KG1 (cell line): ENCODE data around the gene EEPD1.
"Not testable (repeated sequence)": the region's sequence is repeated elsewhere in the genome, so short reads cannot be mapped to it uniquely, and the experiment has no call there.

Experiments used
- DNase-seq: peaks from one replicate; lab custom pipeline; 2025; lab: John Stamatoyannopoulos, UW

EEPD1 gene

DNA sequence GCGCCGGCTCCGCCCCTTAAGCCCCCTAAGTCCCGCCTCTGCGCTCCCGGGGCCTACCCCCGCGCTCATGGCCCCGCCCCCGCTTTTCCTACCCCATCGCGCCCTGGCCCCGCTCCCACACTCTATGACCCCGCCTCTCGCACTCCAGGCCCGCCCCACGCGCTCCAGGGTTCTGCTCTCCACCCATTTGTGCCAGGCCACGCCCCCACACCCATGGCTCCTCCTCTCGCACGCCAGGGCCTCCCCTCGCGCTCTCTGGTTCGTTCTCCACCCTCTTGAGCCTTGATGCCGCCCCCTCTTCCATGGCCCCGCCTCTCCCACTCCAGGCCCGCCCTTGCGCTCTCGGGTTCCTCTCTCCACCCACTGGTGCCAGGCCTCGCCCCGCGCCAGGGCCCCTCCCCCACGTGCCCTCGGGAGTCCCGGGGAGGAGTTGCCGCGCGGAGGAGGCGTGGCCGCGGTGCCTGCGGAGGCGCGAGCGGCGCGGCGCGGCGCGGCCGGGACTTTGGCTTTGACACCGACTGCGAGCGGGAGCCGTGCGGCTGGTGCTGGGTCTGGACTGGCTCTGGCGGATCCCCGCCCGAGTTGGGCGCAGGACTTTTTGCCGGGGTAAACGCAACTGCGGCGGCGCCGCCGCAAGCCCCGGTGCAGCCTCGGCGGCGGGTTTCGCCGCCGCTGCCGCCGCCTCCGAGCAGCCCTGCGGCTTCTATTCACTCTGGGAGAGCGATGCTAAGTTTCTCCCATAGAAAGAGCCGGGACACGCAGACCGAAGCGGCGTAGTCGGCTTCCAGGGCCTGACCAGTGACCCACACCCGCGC, at the start of gene EEPD1:
EEPD1 (plus strand) TSS at position 499 of the 815 bp plus-strand sequence. CDS start 1,071 bp downstream, outside the sequence.
- peak; percentile 87 for DNase-seq

DNA sequence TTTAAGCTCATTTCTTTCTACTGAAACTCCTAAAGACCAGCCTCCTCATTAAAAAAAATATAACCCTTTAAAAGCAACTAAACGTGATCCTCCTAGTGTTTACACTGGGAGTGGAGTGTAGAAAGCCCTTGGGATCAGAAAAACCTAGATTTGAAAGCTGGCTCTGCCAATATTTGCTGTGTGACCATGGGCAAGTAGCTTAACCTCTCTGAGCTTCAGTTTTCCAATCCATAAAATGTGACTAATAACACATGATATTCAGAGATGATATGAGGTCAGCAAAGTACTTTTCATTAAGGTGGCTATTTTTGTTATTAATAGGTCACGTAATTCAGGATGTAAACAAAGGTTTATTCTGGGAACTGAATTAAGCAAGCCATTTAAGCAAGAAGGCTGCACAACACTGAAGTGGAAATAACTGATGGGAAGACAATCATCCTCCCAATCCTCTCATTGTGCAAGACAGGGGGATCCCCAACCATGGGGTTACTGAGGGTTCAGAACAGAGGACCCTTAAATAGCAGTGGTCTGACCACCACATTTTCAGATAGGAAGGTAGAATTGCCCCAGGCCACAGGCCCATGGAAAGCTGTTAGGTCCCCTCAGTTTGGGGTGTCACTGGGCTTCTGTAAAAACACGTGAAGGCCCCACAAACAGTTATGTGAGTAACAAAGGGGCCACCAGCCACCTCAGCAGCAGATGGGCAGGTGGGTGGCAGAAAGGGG, 49.1 kb upstream of the EEPD1 start:
- no peak for DNase-seq

DNA sequence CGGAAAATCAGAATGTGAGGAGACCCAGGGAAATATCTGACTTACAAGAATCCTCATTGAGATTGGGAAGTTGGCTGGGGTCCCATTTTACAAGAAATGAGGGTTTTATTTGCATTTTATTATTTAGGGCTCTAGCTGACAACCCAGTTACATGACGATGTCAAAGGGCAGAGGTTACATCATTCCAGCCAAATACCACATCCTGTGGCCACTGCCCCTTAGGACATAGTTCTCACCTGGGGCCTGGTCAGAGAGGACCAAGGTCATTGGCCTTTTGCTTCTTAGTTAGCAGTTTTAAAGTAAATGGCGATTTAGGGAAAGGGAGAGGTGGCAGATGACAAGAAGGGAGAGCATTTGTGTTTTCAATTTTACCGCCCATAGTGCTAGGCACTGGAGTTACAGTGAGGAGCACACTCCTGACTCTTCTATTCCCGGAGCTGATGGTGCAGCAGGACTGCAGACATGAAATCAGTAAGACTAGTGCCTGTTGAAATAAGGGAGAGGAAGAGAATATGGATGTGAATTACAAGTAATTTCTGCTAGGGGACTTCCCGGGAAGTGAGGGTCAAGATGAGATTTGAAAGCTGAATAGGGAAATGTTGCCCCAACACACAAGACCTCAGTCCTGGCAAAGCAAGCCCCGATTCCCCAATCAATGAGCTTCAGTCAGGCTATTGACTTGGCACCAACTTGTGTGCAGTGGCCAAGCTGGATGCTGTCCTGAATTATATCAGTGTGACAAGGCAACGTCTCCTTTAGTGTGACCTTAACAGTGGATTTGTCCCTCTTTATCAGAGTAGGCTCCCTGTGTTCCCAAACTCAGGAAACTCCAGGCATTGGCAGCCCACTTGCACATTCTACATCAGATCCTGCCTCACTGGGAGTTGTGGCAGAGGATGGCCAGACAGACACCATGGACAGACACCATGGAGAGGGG, 45.8 kb upstream of the EEPD1 start:
- not testable (repeated sequence) for DNase-seq

GRCh38 chr7:36107926-36108631, 45.0 kb upstream of the EEPD1 start:
- DNase-seq: no peak

- DNase-seq: no peak
Measured at GRCh38 chr7:36109013-36109627, 43.9 kb upstream of the EEPD1 start.

DNA sequence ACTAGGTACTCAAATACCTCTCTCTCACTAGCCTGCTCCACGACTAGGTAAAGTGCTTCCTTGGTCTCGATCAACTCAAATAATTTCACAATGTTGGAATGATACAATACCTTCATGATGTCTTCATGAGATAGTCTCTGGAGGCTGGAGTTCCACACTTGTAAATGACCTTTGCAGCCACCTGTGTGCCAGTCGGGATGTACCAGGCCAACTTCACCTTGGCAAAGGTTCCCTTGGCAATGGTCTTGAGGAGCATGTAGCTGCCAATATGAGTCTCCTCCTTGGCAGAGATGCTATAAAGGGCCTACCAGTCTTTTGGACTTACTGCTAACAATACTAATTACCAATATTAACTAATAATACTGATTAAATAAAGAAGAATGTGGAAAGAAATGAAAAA, 42.5 kb upstream of the EEPD1 start:
- no peak for DNase-seq

DNA sequence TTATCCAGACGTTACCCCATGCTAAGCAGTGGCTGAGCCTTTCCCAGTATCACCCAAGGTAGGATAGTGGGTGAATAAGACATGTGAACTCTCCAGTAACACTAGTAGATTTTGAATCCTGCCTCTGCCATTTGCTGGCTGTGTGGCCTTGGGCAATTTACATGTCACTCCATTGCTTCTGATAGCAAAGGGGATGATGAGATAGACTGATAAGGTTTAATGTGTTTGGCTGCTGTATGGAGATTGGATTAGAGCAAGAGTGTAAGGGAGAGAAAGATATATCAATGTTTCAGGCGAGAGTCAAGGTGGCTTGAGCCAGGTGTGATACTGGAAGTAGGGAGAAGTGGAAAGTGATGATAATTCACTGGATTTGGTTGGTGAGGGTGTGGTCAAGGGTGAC, 40.1 kb upstream of the EEPD1 start:
- DNase-seq: no peak

- no peak for DNase-seq
Measured at GRCh38 chr7:36114355-36114754, 38.7 kb upstream of the EEPD1 start.

GRCh38 chr7:36115448-36116321, 37.4 kb upstream of the EEPD1 start:
- DNase-seq: no peak

GRCh38 chr7:36116347-36117202, 36.5 kb upstream of the EEPD1 start:
- DNase-seq: no peak

- DNase-seq: no peak
Measured at GRCh38 chr7:36117203-36117840, 35.7 kb upstream of the EEPD1 start.

GRCh38 chr7:36118344-36118743, 34.7 kb upstream of the EEPD1 start:
- DNase-seq: no peak

DNA sequence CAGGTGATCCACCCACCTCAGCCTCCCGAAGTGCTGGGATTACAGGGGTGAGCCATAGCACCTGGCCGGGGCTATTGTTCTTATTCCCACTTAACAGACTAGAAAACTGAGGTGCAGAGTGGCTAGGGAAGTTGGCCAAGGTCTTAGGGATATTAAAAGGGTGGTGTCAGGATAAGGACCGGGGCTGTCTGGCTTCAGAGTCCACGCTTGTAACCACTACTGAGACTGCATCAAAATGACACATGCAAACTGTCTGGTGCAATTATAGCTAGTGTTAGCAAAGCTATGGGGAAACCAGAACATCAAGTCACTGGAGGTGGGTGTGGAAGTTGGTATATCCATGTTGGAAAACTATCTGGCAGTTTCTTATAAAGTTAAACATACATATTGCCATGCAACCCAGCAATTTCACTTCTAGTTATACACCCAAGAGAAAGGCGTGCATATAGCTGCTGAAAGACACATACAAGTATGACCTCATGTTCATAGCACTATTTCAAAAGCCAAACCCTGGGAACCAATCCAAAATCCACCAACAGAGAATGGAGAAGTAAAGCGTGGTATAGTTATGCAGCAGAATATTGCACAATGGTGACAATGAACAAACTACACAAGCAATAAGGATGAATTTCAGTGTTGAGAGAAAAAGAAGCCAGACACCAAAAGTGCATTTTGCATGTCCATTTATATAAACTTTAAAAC, 33.9 kb upstream of the EEPD1 start:
- DNase-seq: peak; percentile 31

- DNase-seq: not testable (repeated sequence)
Measured at GRCh38 chr7:36119983-36120646, 32.9 kb upstream of the EEPD1 start.

- DNase-seq: not testable (repeated sequence)
Measured at GRCh38 chr7:36125630-36126029, 27.4 kb upstream of the EEPD1 start.

- no peak for DNase-seq
Measured at GRCh38 chr7:36127075-36127740, 25.8 kb upstream of the EEPD1 start.
